ENCODE measurements around the gene FGFR4.
A peak's percentile ranks its signal among the peaks of the same experiment; 100 is the strongest.
"Not testable (repeated sequence)": the region's sequence is repeated elsewhere in the genome, so short reads cannot be mapped to it uniquely, and the experiment has no call there.

FGFR4 gene

DNA sequence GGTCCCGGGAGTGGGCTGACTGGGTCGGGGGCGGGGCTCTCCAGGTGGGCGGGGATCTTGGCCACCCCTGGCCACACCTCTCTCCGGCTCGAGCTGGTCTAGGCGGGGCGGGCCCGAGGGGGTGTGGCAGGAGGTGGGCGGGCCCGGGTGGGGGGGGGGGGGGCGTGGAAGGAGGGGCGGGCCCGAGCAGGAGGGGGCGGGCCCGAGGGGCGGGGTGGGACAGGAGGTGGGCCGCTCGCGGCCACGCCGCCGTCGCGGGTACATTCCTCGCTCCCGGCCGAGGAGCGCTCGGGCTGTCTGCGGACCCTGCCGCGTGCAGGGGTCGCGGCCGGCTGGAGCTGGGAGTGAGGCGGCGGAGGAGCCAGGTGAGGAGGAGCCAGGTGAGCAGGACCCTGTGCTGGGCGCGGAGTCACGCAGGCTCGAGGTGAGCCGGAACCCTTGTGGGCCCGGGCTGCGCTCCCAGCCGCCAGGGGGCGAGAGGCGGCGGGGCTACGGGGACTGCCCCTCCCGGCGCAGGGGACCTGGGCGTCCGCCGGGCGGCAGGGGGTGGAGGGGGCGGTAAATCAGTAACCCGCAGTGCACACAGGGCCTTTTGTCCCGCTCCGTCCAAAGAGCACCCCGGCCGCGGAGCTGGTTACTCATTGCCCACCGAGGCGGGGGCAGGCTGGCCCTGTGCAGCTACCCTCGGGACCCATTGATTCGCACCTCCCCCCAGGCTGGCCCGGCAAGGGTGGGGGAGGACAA, at the start of gene FGFR4:
TSS of gene FGFR4 (plus strand) at position 262 of the 744 bp plus-strand sequence. CDS start 2,688 bp downstream, outside the sequence.
- DNase-seq = peak; percentile 91

GRCh38 chr5:177036921-177037320, 49.8 kb upstream of the FGFR4 start:
- no peak for DNase-seq

GRCh38 chr5:177040814-177041420, 45.8 kb upstream of the FGFR4 start:
- DNase-seq = no peak

DNA sequence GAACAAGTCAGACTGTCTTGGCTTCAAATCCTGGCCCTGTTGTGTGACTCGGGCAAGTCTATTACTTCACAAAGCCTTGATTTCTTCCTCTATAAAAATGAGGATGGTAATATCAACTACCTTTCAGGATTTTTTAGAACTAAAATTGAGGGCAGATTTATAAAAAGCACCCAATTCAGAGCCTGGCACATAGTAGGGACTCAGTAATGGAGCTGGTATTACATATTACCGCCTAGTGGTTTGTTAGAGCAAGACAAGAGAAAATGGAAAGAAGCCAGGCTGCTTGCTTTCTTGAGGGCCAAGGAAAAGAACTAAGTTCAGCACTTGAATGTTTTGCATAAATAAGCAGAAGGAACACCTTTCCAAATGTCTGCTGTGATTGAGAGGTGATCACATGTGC, 44.8 kb upstream of the FGFR4 start:
- DNase-seq = no peak

DNA sequence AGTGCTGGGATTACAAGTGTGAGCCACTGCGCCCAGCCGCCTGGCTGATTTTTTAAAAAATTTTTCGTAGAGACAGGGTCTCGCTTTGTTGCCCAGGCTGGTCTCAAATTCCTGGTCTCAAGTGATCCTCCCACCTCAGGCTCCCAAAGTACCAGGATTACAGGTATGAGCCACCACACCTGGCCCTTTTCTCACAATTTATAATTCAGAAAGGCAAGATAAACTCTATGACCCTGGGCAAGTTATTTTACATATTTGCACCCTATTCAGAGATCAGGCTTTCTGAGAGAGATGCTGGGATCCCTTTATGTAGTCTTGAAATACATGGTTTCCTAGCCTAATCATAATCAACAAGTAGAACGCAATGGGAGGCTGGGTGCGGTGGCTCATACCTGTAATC, 43.6 kb upstream of the FGFR4 start:
- no peak for DNase-seq

DNA sequence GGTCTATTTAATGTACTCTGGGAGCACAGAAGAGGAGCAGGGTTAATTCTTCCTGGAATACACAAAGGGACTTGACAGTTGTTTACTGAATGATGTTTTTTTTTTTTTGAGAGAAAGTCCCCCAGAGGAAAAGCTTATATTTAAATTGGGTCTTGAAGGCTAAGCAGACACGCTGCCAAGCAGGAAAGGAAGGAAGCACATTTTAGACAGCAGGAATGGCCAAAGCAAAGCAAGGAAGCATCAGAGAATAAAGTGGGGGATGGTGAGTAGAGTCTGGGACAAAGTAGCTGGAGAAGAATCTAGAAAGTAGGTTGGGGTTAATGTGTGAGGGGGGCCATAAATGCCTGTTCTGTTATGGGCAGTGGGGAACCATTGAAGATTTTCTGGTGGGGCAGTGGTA, 42.8 kb upstream of the FGFR4 start:
- no peak for DNase-seq

DNA sequence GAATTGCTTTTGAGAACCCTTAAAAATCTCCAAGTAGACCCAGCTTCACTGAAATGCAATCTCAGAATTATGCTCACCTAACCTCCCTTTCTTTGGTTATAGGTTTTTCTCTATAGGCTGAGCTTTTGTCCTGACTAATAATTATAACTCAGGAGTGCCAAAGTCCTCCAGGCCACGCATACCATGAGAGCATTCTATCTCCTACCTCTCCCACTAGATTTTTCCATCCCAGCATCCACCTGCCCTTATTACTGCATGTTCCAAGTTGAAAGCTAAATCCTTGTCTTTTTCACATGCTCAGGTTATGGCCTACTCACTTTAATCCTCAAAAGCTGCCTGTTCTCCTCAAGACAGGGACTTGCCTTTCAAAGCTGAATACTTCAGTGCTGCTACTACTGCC, 42.1 kb upstream of the FGFR4 start:
- no peak for DNase-seq

DNA sequence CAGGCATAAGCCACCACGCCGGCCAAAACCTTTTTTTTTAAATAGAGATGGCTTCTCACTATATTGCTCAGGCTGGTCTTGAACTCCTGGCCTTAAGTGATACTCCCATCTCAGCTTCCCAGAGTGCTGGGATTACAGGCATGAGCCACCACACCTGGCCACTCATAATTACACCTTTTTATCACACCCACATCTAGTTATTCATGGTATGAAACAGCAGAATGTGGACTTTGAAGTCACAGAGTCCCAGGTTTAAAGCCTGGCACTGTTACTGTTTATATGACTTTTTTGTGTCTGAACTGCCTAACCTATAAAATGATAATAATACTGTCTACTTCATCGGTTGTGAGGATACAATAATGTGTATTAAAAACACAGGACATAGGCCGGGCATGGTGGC, 41.1 kb upstream of the FGFR4 start:
- DNase-seq = no peak

- DNase-seq = not testable (repeated sequence)
Observed at GRCh38 chr5:177048531-177048930, 38.2 kb upstream of the FGFR4 start.

DNA sequence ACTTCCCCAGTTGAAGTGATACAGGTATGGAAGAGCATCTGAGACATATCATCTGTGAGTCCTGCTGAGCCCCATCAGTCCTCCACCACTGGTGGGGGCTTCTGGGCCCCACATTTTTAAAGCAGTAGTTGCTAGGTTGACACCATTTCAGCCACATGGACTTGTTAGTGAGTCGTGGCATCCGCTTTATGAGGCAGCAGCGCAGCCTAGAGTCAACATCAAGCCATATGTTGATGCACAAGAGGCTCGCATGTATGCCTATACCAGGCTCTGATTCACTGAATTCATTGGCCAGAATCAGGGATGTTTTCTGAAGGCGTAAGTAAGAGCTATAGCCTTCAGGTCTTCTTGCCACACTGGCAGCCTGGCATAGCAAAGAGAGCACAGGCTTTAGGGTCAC, 37.4 kb upstream of the FGFR4 start:
- DNase-seq = no peak

DNA sequence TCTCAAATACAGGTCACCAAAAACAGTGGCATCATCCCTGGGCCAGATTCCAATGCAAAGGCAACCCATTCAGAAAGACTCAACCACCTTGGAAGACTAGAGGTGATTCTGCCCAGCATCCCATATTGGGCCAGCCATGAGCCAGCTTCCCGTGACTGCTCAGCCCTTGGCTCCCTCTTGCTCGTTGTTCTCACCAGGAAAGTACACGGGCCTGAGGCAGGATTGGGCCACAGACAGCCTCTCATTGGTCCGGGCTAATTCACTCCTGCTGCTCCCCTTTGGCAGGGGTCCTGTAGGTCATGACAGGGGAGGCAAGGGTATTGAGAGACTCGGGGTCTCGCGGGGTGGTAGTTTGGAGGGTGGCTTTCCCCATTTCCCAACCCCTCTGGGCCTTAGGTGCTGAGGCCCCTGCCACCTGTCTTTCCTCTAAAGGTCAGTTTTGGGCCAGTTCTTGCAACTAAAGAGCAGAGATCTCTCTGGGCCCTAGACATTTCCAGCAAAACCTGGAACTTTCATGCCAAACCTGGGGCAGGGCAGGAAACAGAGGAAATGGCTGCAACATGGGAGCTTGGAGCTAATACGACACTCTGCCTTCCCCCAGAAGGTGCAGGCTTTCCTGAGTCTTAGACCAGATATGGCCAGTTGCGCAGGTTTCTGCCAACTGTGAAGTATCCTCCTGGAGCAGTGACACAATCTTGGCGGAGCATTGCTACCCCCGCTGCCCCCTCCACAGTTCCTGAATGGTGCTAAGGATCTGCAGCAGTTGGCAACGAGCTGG, 22.0 kb upstream of the FGFR4 start:
- DNase-seq = no peak

DNA sequence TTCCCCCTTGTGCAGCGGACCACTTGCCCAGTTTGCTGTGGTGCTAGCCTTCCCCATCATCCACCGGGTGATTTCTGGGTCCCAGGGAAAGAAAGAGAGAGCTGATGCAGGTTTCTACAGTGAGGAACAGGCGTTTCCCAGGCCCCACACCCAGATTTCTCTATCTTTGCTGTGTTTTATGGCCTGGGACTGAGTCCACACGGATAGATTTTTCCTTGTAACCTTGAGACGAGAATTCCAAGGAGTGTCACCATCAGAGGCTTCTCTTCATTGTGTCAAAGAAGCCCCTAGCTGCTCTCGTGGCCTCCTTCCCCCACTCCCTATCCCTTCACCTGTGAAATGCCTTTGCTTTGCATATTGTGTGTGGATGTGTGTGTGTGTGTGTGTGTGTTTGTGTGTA, 21.2 kb upstream of the FGFR4 start:
- DNase-seq = no peak

- DNase-seq = no peak
Observed at GRCh38 chr5:177066224-177066623, 20.5 kb upstream of the FGFR4 start.

DNA sequence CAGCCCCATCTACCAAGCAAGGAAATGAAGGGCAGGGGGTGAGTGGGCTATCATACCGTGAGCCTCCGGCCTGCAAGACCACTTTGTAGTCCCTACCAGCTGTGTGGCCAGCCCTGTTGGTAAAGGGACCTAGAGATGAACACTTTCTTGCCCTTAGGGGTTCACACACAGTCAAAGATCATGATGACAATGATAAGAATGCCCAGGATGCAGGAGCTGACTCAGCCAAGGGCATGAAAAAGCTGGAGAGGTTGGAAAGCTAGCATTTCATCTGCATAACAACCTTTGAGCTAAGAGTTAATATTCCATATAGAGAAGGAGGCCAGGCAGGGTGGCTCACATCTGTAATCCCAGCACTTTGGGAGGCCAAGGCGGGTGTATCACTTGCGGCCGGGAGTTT, 19.2 kb upstream of the FGFR4 start:
- no peak for DNase-seq

DNA sequence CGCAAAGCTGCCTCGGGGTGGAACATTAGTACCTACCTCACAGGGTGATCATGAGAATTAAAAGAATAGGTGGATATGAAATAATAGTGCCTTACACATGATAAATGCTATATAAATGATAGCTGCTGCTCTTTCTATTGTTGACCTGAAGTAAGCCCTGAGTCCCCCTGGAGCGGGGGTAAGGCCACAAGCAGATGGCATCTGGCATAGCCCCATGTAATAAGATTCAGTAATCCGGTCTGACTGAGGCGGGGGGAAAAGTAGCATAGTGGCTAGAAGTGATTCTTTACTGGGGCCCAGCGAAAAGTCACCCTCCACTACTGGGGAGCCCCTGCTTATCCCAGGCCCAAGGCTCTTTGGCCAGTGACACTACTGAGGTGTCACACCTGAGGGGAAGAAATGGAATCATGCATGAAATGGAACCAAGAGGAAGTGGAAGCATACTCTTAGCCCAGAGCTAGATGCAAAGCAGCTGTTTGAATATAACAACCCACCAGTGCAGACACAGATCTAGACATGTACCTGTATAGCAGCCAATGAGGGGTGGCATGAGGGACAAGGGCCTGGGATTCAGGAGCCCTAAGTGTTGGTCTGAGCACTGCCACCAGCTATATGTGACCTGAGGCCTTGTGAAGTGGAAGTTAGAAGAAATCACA, 16.1 kb upstream of the FGFR4 start:
- DNase-seq = peak; percentile 88

- peak; percentile 95 for DNase-seq
Observed at GRCh38 chr5:177071666-177072385, 14.9 kb upstream of the FGFR4 start.

DNA sequence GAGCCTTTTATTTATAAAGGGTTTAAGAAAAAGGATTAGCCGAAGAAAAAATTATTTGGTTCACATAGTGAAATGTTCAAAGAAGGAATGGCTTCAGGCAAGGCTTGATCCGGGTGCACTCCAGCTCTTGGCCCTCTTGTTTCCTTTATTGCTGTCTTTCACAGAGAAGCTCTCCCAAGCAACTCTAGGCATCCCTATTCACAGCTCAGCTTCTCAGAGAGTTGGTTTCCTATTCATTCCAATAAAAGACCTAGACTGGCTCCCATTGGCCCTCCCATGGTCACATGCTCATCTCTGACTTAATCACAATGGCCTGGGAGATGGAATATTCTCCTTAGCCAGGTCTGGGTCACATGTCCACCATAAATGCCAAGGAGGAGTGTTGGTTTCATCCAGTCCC, 9.4 kb upstream of the FGFR4 start:
- peak; percentile 31 for DNase-seq

DNA sequence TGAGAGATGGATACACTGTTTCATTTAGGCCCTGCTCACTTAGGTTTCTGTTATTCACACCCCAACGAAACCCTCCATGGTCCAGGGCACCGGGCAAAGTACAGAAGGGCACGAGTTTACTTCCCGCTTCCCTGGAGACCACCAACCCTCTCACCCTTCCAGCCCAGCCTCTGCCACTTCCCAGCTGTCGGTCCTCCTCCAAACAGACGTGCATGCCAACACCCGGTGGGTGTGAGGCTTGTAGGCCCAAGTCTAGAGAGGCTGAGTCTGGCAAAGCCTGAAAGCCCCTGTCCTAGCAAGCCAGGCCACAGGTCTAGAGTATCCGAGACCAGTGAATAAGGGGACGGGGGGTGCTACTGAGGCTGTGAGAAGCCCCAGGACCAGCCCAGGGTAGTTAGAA, 7.1 kb upstream of the FGFR4 start:
- DNase-seq = no peak

- no peak for DNase-seq
Observed at GRCh38 chr5:177080265-177080664, 6.5 kb upstream of the FGFR4 start.

DNA sequence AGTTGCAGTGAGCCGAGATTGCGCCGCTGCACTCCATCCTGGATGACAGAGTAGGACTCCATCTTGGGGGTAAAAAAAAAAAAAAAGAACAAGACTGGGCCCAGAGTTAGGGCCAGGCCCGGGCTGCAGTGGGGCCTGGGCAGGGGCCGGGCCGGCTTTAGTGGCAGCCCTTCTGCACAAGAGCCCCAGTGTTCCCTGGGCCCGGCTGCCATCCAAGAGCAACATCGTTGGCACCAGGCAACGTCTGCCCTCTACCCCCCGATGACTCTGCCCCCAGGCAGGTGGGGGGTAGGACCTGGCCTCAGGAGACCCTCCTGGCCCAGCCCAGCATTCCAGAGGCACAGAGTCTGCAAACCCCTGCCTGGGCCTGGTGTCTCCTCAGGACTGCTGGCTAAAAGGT, 4.9 kb upstream of the FGFR4 start:
- no peak for DNase-seq

DNA sequence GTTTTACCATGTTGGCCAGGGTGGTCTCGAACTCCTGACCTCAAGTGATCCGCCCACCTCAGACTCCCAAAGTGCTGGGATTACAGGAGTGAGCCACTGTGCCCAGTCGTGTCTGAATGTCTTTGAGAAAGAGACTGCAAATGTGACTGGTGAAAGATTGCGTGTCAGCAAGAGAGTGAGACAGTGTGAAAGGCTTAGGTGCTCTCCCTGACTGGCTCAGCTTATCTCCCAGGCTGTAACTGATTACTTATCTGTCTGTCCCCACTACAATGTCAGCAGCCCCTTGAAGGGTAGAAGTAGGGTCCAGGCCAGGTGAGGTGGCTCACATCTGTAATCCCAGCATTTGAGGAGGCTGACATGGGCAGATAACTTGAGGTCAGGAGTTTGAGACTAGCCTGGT, 3.4 kb upstream of the FGFR4 start:
- DNase-seq = peak; percentile 28

GRCh38 chr5:177084175-177084574, 2.5 kb upstream of the FGFR4 start:
- DNase-seq = no peak

Data from NCI-H82 (cell line).